Heart left ventricle (tissue), 16 donors: ENCODE results near the gene PKN2. TPM values are rescaled to one million over a fixed set of nuclear protein-coding genes. Genes with fewer than 3 reads are reported as not detected.

Experiments
- ATAC-seq, 4 donors: fragments of 200-7000 bp; cut with Tn5 transposase; one replicate each; pipeline ENCODE4 v1.9.1; 2020 to 2022; ENCODE audit warnings: moderate library complexity in 4 of 4, mild to moderate bottlenecking in 3 of 4, moderate number of reproducible peaks in 1 of 4
- DNase-seq, 5 donors: peaks; one replicate each; pipeline ENCODE4 v3.0.0-alpha.2; 2020
- H3K27ac ChIP-seq, 12 donors: fragments of 200-600 bp; sonication (generic) in 4 of 12; one replicate each; pipeline versions ENCODE4 v1.5.0 to v1.8.0; 2016 to 2022; ENCODE audit warnings: mild to moderate bottlenecking in 2 of 12
- H3K27me3 ChIP-seq, 9 donors: fragments of 200-600 bp; sonication (generic) in 2 of 9; one replicate each; pipeline versions ENCODE4 v1.5.1 to v1.8.0; 2016 to 2022; ENCODE audit warnings: mild to moderate bottlenecking in 3 of 9
- H3K36me3 ChIP-seq, 9 donors: fragments of 200-600 bp; sonication (generic) in 2 of 9; one replicate each; pipeline versions ENCODE4 v1.5.0 to v1.8.0; 2018 to 2022; ENCODE audit warnings: mild to moderate bottlenecking in 2 of 9
- H3K4me1 ChIP-seq, 12 donors: fragments of 200-600 bp; sonication (generic) in 4 of 12; one replicate each; pipeline versions ENCODE4 v1.5.0 to v1.8.0; 2016 to 2022; ENCODE audit warnings: mild to moderate bottlenecking in 3 of 12
- H3K4me3 ChIP-seq, 12 donors: fragments of 200-600 bp; sonication (generic) in 4 of 12; one replicate each; pipeline versions ENCODE4 v1.5.0 to v1.8.0; 2017 to 2022; ENCODE audit warnings: mild to moderate bottlenecking in 9 of 12, moderate library complexity in 4 of 12
- H3K9me3 ChIP-seq, 12 donors: fragments of 200-600 bp; sonication (generic) in 4 of 12; one replicate each; pipeline versions ENCODE4 v1.5.0 to v1.8.0; 2016 to 2022; ENCODE audit warnings: mild to moderate bottlenecking in 1 of 12
- CTCF ChIP-seq, 12 donors: fragments of 200-600 bp; sonication (generic) in 4 of 12; IDR thresholded peaks; one replicate each; pipeline versions ENCODE4 v1.5.0 to v1.8.0; 2018 to 2022; ENCODE audit warnings: antibody characterized with exemption in 12 of 12, mild to moderate bottlenecking in 5 of 12
- POLR2A ChIP-seq, 2 donors: fragments of 450-650 bp; IDR thresholded peaks; one replicate each; pipeline ENCODE4 v1.6.1; 2017; ENCODE audit warnings: antibody characterized with exemption in 2 of 2, mild to moderate bottlenecking in 2 of 2, moderate library complexity in 2 of 2
- WGBS, 4 donors: extraction: QIAGEN DNeasy Blood & Tissue Kit in 2 of 4; methylation state at CpG; one replicate each; pipeline versions ENCODE4 v1.1.5 to v1.1.7; 2013 to 2018; 5-methylcytosine and 5-hydroxymethylcytosine counted together
- intact Hi-C, 10 donors: fragments of 100-400 bp; cut with DNase I; formaldehyde crosslinking; loops; one replicate each; pipeline versions ENCODE4 v1.11.1 to v1.14.2; 2022
- polyA plus RNA-seq, 2 donors: library from polyadenylated mRNA; stranded (reverse); fragments of 200-250 nt; gene quantifications; one replicate each; pipeline ENCODE4 v1.2.3, GENCODE V29; 2013
- total RNA-seq, 9 donors: library from RNA; depleted of rRNA in 2 of 9; stranded (reverse); fragments of >200 nt in 2 of 9; fragmentation: NEBNext Ultra II Directional in 3 of 9; extraction: Animal tissue kit (Norgen Biotek cat#: 25700) in 3 of 9; gene quantifications; one replicate each; pipeline versions ENCODE4 v1.1.0 to v1.2.4, GENCODE V29; 2016 to 2023
- donor health status: ischemic (EF 13 %, LVEDD 7.1; RV severe dilation, severe dysfunction).
- donor health status: healthy with polysubstance abuse.
- donor health status: DM: no; HTN: yes; CAD: no.
- donor health status: DM: no; HTN: no; CAD: no.
- donor health status: ischemic (EF 25% LVEDD 6.9; RV normal size, moderate dysfunction).
- donor health status: ischemic (EF 25% LVEDD 5.7; RV mildly dilated, moderate dysfunction).
- donor health status: healthy.
- donor health status: DM: yes; HTN: yes; CAD: no.
- donor health status: ischemic (EF 35%, LVEDD 5.7; RV mildly dilated, moderate dysfunction).
- donor health status: nonischemic (EF 11% LVEDD 7.7; RV severe dilation, severe dysfunction).
- donor health status: DM: yes; HTN: yes; CAD: no.
- donor health status: PGD.
- donor health status: ischemic (EF 29% LVEDD 5.4; RV normal size, mild dysfunction).
- donor health status: nonischemic (EF 23%, LVEDD 6.1; RV moderate dilation, normal function).

The PKN2 gene
- total and polyA plus RNA-seq, 11 donors: 7.3 to 43.8 (median 30.9) TPM

GRCh38 chr1:88783145-88783544, 99.1 kb downstream of the PKN2 start:
- intact Hi-C loops: no loop called here
- DNase-seq (no peak), ATAC-seq (no peak)
- no peak overlapping the region for H3K4me3 ChIP-seq
- no peaks in the 10 kb centered on the region for H3K27me3 ChIP-seq
- TF ChIP-seq POLR2A (IDR thresholded peaks at IDR 0.05): no peak
- TF ChIP-seq CTCF (IDR thresholded peaks at IDR 0.05): no peak
- H3K36me3 ChIP-seq: peaks cover 0 to 91% (median 51%) of the 10 kb centered on the region in 9 donors
- 81 to 89% (median 85%) methylated on average over 2 of the region's 2 CpGs for WGBS, 4 donors
- H3K27ac ChIP-seq: no peak overlapping the region
- H3K4me1 ChIP-seq: peaks cover 0 to 8% (median 0%) of the 10 kb centered on the region in 12 donors
- H3K9me3 ChIP-seq: no peaks in the 10 kb centered on the region

- peaks cover 0 to 8% (median 0%) of the 10 kb centered on the region in 12 donors for H3K4me1 ChIP-seq
- intact Hi-C loops: no loop called here
- WGBS, 4 donors: 94 to 98% (median 95%) methylated on average over 6 of the region's 6 CpGs
- DNase-seq (no peak), ATAC-seq (no peak)
- peaks cover 0 to 91% (median 47%) of the 10 kb centered on the region in 9 donors for H3K36me3 ChIP-seq
- no peak overlapping the region for H3K27ac ChIP-seq
- H3K9me3 ChIP-seq: no peaks in the 10 kb centered on the region
- TF ChIP-seq CTCF (IDR thresholded peaks at IDR 0.05): no peak
- TF ChIP-seq POLR2A (IDR thresholded peaks at IDR 0.05): no peak
- no peaks in the 10 kb centered on the region for H3K27me3 ChIP-seq
- no peak overlapping the region for H3K4me3 ChIP-seq
These were observed 100.5 kb downstream of the PKN2 start for GRCh38 chr1:88784551-88784950.

GRCh38 chr1:88787023-88787903, 103.2 kb downstream of the PKN2 start:
- Histone ChIP-seq H3K27ac (no peak overlapping the region), H3K36me3 (peaks cover 0 to 93% (median 72%) of the 10 kb centered on the region in 9 donors), H3K4me1 (no peaks in the 10 kb centered on the region), H3K27me3 (no peaks in the 10 kb centered on the region), H3K9me3 (no peaks in the 10 kb centered on the region), H3K4me3 (no peak overlapping the region)
- intact Hi-C loops: no loop called here
- 91 to 98% (median 95%) methylated on average over 3 of the region's 3 CpGs for WGBS, 4 donors
- no peak for ATAC-seq
- TF ChIP-seq CTCF (IDR thresholded peaks at IDR 0.05) (no peak), POLR2A (IDR thresholded peaks at IDR 0.05) (no peak)
- DNase-seq: no peak

- no peak overlapping the region for H3K27ac ChIP-seq
- ATAC-seq: no peak
- no peaks in the 10 kb centered on the region for H3K9me3 ChIP-seq
- no peak for TF ChIP-seq POLR2A (IDR thresholded peaks at IDR 0.05)
- TF ChIP-seq CTCF (IDR thresholded peaks at IDR 0.05): no peak
- H3K27me3 ChIP-seq: no peaks in the 10 kb centered on the region
- no peak for DNase-seq
- intact Hi-C loops: loop anchor here in 1 of 10 donors (10.0 kb wide), 1 partner anchor 136 kb away; no protein-coding TSS in a partner anchor
- peaks cover 0 to 95% (median 79%) of the 10 kb centered on the region in 9 donors for H3K36me3 ChIP-seq
- WGBS, 4 donors: 95 to 100% (median 96%) methylated on average over 4 of the region's 4 CpGs
- no peak overlapping the region for H3K4me3 ChIP-seq
- no peaks in the 10 kb centered on the region for H3K4me1 ChIP-seq
These were observed 107.1 kb downstream of the PKN2 start for GRCh38 chr1:88791192-88791591.
